CD14-positive monocyte (primary cell): ENCODE results near the gene CCDC160. TPM values are rescaled to one million over a fixed set of nuclear protein-coding genes. Genes with fewer than 3 reads are reported as not detected.
"Not testable (repeated sequence)": the region's sequence is repeated elsewhere in the genome, so short reads cannot be mapped to it uniquely, and the experiment has no call there.

Experiments used
- DNase-seq, 3 donors: peaks; one replicate each; pipeline ENCODE4 v3.0.0-alpha.2; 2011 to 2022
- H2AFZ ChIP-seq: 2 replicates; pipeline ENCODE4 v1.6.0; 2012; ENCODE audit warnings: mild to moderate bottlenecking, low read depth, low read length, inconsistent platforms; ENCODE audit not compliant: insufficient read depth, poor library complexity, severe bottlenecking
- H3K27ac ChIP-seq, 2 donors: 1 replicate in 1 of 2; 2 replicates in 1 of 2; pipeline ENCODE4 v1.5.1; 2012 to 2013; ENCODE audit warnings: low read length in 2 of 2, control low read depth in 1 of 2, inconsistent platforms in 1 of 2, low read depth in 1 of 2, mild to moderate bottlenecking in 1 of 2
- H3K27me3 ChIP-seq, 2 donors: one replicate each; pipeline versions ENCODE4 v1.6.0 to v1.6.1; 2011 to 2013; ENCODE audit warnings: low read length in 2 of 2; ENCODE audit not compliant: control insufficient read depth in 2 of 2, insufficient read depth in 2 of 2
- H3K36me3 ChIP-seq, 2 donors: replicated peaks in 1 of 2; 1 replicate in 1 of 2; 2 replicates in 1 of 2; pipeline versions ENCODE4 v1.5.1 to v1.6.1; 2012 to 2013; ENCODE audit warnings: low read length in 2 of 2, control low read depth in 1 of 2, inconsistent platforms in 1 of 2, mild to moderate bottlenecking in 1 of 2; ENCODE audit not compliant: insufficient read depth in 2 of 2, control insufficient read depth in 1 of 2
- H3K4me1 ChIP-seq, 2 donors: 1 replicate in 1 of 2; 2 replicates in 1 of 2; pipeline versions ENCODE4 v1.5.1 to v1.6.1; 2012 to 2013; ENCODE audit warnings: low read length in 2 of 2, control low read depth in 1 of 2, inconsistent platforms in 1 of 2, mild to moderate bottlenecking in 1 of 2, moderate library complexity in 1 of 2; ENCODE audit not compliant: insufficient read depth in 2 of 2, control insufficient read depth in 1 of 2
- H3K4me2 ChIP-seq: replicated peaks from 2 replicates; pipeline ENCODE3; 2012; ENCODE audit warnings: low read length, moderate library complexity, mild to moderate bottlenecking; ENCODE audit not compliant: poor library complexity, severe bottlenecking; ENCODE audit errors: extremely low read depth
- H3K4me3 ChIP-seq, 3 experiments: fragments of 200-600 bp in 1 of 3; sonication (generic) in 1 of 3; replicated peaks in 1 of 3; 1 replicate in 2 of 3; 2 replicates in 1 of 3; pipeline ENCODE4 v1.5.1; 2011 to 2013; ENCODE audit warnings: low read length in 3 of 3, mild to moderate bottlenecking in 3 of 3, control low read depth in 2 of 3, low read depth in 2 of 3, inconsistent platforms in 1 of 3, moderate library complexity in 1 of 3
- H3K79me2 ChIP-seq: 2 replicates; pipeline ENCODE4 v1.6.0; 2012; ENCODE audit warnings: mild to moderate bottlenecking, control low read depth, inconsistent platforms, low read length, moderate library complexity; ENCODE audit not compliant: insufficient read depth
- H3K9ac ChIP-seq: 2 replicates; pipeline ENCODE4 v1.6.0; 2017; ENCODE audit warnings: low read length, mild to moderate bottlenecking; ENCODE audit not compliant: insufficient read depth, poor library complexity, severe bottlenecking
- H3K9me3 ChIP-seq, 2 donors: replicated peaks in 1 of 2; 1 replicate in 1 of 2; 2 replicates in 1 of 2; pipeline versions ENCODE4 v1.5.1 to v1.6.1; 2012 to 2013; ENCODE audit warnings: low read length in 2 of 2, control low read depth in 1 of 2; ENCODE audit not compliant: control insufficient read depth in 1 of 2, insufficient read depth in 1 of 2
- H4K20me1 ChIP-seq: 2 replicates; pipeline ENCODE4 v1.6.0; 2012; ENCODE audit warnings: mild to moderate bottlenecking, low read length, control low read depth, moderate library complexity; ENCODE audit not compliant: insufficient read depth
- H3K27ac Mint-ChIP-seq, 7 donors: one replicate each; pipeline ENCODE4 v1.8.0; 2020; ENCODE audit warnings: mild to moderate bottlenecking in 7 of 7, mixed read lengths in 7 of 7, moderate library complexity in 6 of 7, inconsistent platforms in 2 of 7
- H3K27me3 Mint-ChIP-seq, 3 donors: one replicate each; pipeline ENCODE4 v1.8.0; 2021 to 2022; ENCODE audit warnings: low read depth in 3 of 3, mild to moderate bottlenecking in 3 of 3, mixed read lengths in 3 of 3, moderate library complexity in 3 of 3, inconsistent platforms in 1 of 3
- H3K36me3 Mint-ChIP-seq, 2 donors: one replicate each; pipeline ENCODE4 v1.8.0; 2020; ENCODE audit warnings: mixed read lengths in 2 of 2, inconsistent platforms in 1 of 2, mild to moderate bottlenecking in 1 of 2
- H3K4me1 Mint-ChIP-seq: one replicate; pipeline ENCODE4 v1.8.0; 2020; ENCODE audit warnings: mild to moderate bottlenecking, mixed read lengths
- H3K4me3 Mint-ChIP-seq, 2 donors: one replicate each; pipeline ENCODE4 v1.8.0; 2020; ENCODE audit warnings: mild to moderate bottlenecking in 2 of 2, mixed read lengths in 2 of 2, moderate library complexity in 1 of 2
- H3K9me3 Mint-ChIP-seq, 7 donors: one replicate each; pipeline ENCODE4 v1.8.0; 2020 to 2022; ENCODE audit warnings: mixed read lengths in 7 of 7, mild to moderate bottlenecking in 6 of 7, moderate library complexity in 6 of 7, inconsistent platforms in 2 of 7
- WGBS: methylation state at CpG from one replicate; pipeline ENCODE4 v1.1.5; 2013; ENCODE audit warnings: missing lambda C conversion rate; ENCODE audit not compliant: insufficient coverage; 5-methylcytosine and 5-hydroxymethylcytosine counted together
- intact Hi-C, 2 donors: fragments of 100-400 bp; cut with micrococcal nuclease; formaldehyde crosslinking; loops; one replicate each; pipeline versions ENCODE4 v1.15.0 to v1.15.1; 2023
- polyA plus RNA-seq, 3 donors: library from polyadenylated mRNA; depleted of rRNA in 1 of 3; unstranded in 2 of 3; stranded (reverse) in 1 of 3; fragments of 300-500 nt in 2 of 3; fragments of >200 nt in 1 of 3; fragmentation: Illumina TruSeq in 2 of 3; gene quantifications; 1 replicate in 2 of 3; 2 replicates in 1 of 3; pipeline ENCODE4 v1.2.3, GENCODE V29; 2012 to 2021
- TF ChIP-seq, protein P1 (sequence below): fragments of 200-600 bp; IDR thresholded peaks from one replicate; pipeline ENCODE4 v1.8.0; 2022; ENCODE audit warnings: antibody characterized with exemption, mild to moderate bottlenecking

CCDC160 gene
- polyA plus RNA-seq, 3 donors = not detected

DNA sequence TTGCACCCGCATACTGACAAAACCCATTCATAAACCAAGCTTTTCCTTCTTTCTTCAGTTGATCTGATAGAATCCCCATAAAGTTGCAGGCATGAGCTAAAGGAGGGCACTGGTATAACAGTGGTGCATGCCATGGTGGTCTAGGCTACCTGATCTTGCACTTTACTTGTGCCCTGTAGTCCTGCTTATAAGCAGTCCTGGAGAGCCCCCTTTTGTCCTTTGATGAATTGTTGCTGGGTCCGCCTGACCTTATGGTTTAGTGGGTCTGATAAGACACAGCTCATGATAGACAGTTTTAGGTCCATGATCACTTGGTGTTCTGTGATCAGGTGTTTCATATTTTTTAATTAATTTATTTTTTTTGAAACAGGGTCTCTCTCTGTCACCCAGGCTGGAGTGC, 19.7 kb downstream of the CCDC160 start:
- no peak overlapping the region for H3K4me3 ChIP-seq
- H3K79me2 ChIP-seq = no peaks in the 10 kb centered on the region
- H3K27ac ChIP-seq = no peak overlapping the region
- no peaks in the 10 kb centered on the region for H3K36me3 ChIP-seq
- DNase-seq = no peak
- TF ChIP-seq, protein P1, sequence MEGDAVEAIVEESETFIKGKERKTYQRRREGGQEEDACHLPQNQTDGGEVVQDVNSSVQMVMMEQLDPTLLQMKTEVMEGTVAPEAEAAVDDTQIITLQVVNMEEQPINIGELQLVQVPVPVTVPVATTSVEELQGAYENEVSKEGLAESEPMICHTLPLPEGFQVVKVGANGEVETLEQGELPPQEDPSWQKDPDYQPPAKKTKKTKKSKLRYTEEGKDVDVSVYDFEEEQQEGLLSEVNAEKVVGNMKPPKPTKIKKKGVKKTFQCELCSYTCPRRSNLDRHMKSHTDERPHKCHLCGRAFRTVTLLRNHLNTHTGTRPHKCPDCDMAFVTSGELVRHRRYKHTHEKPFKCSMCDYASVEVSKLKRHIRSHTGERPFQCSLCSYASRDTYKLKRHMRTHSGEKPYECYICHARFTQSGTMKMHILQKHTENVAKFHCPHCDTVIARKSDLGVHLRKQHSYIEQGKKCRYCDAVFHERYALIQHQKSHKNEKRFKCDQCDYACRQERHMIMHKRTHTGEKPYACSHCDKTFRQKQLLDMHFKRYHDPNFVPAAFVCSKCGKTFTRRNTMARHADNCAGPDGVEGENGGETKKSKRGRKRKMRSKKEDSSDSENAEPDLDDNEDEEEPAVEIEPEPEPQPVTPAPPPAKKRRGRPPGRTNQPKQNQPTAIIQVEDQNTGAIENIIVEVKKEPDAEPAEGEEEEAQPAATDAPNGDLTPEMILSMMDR = no peak
- Mint-ChIP-seq H3K36me3 (no peaks in the 10 kb centered on the region), H3K27me3 (no peaks in the 10 kb centered on the region), H3K9me3 (no peaks in the 10 kb centered on the region), H3K4me3 (no peak overlapping the region), H3K27ac (no peak overlapping the region), H3K4me1 (no peaks in the 10 kb centered on the region)
- H3K9ac ChIP-seq = no peak overlapping the region
- no CpG with 5 or more reads among the region's 2 CpGs for WGBS
- H3K4me2 ChIP-seq = no peak overlapping the region
- H3K9me3 ChIP-seq = no peaks in the 10 kb centered on the region
- no peak overlapping the region for H2AFZ ChIP-seq
- H3K27me3 ChIP-seq = no peaks in the 10 kb centered on the region
- intact Hi-C loops = no loop called here
- no peaks in the 10 kb centered on the region for H4K20me1 ChIP-seq
- H3K4me1 ChIP-seq = no peaks in the 10 kb centered on the region

DNA sequence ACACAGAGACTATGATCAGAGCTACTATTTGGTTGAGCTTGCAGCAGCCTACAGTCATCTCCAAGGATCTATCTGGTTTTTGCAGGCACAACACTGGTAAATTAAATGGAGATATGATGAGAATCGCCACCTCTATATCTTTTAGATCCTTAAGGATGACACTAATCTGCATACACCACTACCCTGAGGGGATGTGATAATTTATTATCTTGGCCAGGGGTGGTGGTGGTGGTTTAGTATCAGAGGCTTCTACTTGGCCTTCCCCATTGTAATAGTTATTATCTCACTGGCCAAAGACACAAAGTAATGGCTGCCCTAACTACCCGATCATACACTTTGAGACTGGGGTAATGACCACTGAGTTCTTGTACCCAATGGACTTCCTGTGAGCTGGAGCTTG, 21.2 kb downstream of the CCDC160 start:
- H3K4me3 Mint-ChIP-seq = no peak overlapping the region
- intact Hi-C loops = no loop called here

DNA sequence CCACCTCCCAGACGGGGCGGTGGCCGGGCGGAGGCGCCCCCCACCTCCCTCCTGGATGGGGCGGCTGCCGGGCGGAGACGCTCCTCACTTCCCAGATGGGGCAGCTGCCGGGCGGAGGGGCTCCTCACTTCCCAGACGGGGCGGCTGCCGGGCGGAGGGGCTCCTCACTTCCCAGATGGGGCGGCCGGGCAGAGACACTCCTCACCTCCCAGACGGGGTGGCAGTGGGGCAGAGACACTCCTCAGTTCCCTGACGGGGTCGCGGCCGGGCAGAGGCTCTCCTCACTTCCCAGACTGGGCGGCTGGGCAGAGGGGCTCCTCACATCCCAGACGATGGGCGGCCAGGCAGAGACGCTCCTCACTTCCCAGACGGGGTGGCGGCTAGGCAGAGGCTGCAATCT, 49.0 kb downstream of the CCDC160 start:
- H3K9me3 Mint-ChIP-seq, H3K9me3 ChIP-seq, H3K4me1 Mint-ChIP-seq, H3K36me3 Mint-ChIP-seq, H3K4me3 ChIP-seq, H3K4me2 ChIP-seq, H2AFZ ChIP-seq, H3K27me3 ChIP-seq, H3K27ac ChIP-seq, H3K36me3 ChIP-seq, H3K27ac Mint-ChIP-seq, H4K20me1 ChIP-seq, H3K27me3 Mint-ChIP-seq, intact Hi-C loops, H3K79me2 ChIP-seq, H3K4me3 Mint-ChIP-seq, H3K4me1 ChIP-seq, H3K9ac ChIP-seq, DNase-seq: not testable (repeated sequence)
- 100% methylated on average over 1 of the region's 28 CpGs for WGBS

More for the DNA sequence above, 21.2 kb downstream of the CCDC160 start:
- no CpG with 5 or more reads among the region's 2 CpGs for WGBS
- Histone ChIP-seq H3K9me3 (no peaks in the 10 kb centered on the region), H3K27me3 (no peaks in the 10 kb centered on the region), H3K4me2 (no peak overlapping the region), H2AFZ (no peak overlapping the region), H3K36me3 (no peaks in the 10 kb centered on the region), H4K20me1 (no peaks in the 10 kb centered on the region), H3K4me1 (no peaks in the 10 kb centered on the region), H3K9ac (no peak overlapping the region), H3K79me2 (no peaks in the 10 kb centered on the region), H3K4me3 (no peak overlapping the region), H3K27ac (no peak overlapping the region)
- H3K27me3 Mint-ChIP-seq = no peaks in the 10 kb centered on the region
- H3K9me3 Mint-ChIP-seq = no peaks in the 10 kb centered on the region
- no peaks in the 10 kb centered on the region for H3K4me1 Mint-ChIP-seq
- TF ChIP-seq, protein P1 = no peak
- no peaks in the 10 kb centered on the region for H3K36me3 Mint-ChIP-seq
- no peak for DNase-seq
- H3K27ac Mint-ChIP-seq = no peak overlapping the region
